MM.1S (cell line): ENCODE results near the gene HHIPL1.

Source experiments
- EZH2 ChIP-seq: fragments of 300-600 bp; sonication (generic); optimal IDR thresholded peaks from 2 replicates; pipeline ENCODE3; 2017; ENCODE audit warnings: low read depth, mild to moderate bottlenecking, antibody characterized with exemption, low read length, mixed read lengths
- EZH2phosphoT487 ChIP-seq: fragments of 300-600 bp; sonication (generic); IDR thresholded peaks from 2 replicates; pipeline ENCODE4 v1.6.1; 2018; ENCODE audit warnings: antibody characterized with exemption, low read length
- TF ChIP-seq, protein P1 (sequence below): fragments of 300-600 bp; sonication (generic); IDR thresholded peaks from 2 replicates; pipeline ENCODE4 v1.5.1; 2016; ENCODE audit warnings: antibody characterized with exemption, low read length, mixed read lengths

DNA sequence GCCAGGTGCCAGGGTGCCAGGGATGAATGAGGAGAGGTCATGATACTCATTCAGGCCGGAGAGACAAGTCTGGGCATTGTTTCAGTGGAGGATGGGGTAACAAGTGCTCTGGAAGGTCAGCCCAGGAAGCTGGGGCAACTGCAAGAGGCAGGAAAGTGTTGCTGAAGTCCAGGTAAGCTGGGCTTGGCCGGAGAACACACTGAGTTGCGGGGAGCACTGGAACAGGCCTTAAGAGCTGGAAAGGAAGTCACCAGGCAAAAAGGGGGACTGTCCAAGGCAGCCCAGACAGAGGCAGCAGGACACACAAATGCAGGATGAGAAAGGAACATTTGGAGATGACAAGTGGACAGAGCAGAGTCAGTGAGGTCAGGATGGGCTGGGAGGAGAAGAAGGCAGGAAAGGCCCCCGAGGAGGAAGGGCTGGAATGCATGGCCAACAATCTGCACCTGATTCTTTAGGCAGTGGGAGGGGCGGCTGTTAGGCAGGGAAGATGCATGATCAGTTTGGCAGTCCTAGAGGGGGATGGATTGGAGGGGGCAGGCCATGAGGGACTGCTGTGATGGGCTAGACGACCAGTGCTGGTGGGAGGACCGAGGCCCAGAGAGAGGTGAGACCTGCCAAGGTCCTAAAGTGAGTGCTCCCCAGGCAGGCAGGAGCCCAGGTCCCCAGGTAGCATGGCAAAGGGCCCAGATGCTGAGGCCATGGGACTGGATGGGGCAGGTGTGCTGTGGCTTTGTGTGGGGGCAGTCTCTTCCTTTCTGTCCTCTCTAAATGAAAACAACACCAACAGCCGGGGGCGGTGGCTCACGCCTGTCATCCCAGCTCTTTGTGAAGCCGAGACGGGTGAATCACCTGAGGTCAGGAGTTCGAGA, 17.2 kb upstream of the HHIPL1 start:
- TF ChIP-seq EZH2 (no peak), EZH2phosphoT487 (no peak)
- TF ChIP-seq, protein P1, sequence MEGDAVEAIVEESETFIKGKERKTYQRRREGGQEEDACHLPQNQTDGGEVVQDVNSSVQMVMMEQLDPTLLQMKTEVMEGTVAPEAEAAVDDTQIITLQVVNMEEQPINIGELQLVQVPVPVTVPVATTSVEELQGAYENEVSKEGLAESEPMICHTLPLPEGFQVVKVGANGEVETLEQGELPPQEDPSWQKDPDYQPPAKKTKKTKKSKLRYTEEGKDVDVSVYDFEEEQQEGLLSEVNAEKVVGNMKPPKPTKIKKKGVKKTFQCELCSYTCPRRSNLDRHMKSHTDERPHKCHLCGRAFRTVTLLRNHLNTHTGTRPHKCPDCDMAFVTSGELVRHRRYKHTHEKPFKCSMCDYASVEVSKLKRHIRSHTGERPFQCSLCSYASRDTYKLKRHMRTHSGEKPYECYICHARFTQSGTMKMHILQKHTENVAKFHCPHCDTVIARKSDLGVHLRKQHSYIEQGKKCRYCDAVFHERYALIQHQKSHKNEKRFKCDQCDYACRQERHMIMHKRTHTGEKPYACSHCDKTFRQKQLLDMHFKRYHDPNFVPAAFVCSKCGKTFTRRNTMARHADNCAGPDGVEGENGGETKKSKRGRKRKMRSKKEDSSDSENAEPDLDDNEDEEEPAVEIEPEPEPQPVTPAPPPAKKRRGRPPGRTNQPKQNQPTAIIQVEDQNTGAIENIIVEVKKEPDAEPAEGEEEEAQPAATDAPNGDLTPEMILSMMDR = no peak
